Neural cell (in vitro differentiated cells): ENCODE data around the gene ROBO3. TPM values are rescaled to one million over a fixed set of nuclear protein-coding genes. Genes with fewer than 3 reads are reported as not detected.
A peak's percentile ranks its signal among the peaks of the same experiment; 100 is the strongest.

Source experiments
- H2AFZ ChIP-seq: fragments of 200-600, 300-800 bp; sonication (generic), shearing (Covaris generic); 2 replicates; pipeline ENCODE4 v1.6.0; 2014; ENCODE audit warnings: low read depth, mild to moderate bottlenecking, antibody characterized with exemption, low read length, moderate library complexity
- H3F3A ChIP-seq: fragments of 200-600 bp; shearing (Covaris generic); 2 replicates; pipeline ENCODE4 v1.6.1; 2016; ENCODE audit warnings: mild to moderate bottlenecking, moderate library complexity, mixed read lengths, antibody characterized with exemption, low read length; ENCODE audit not compliant: insufficient read depth, poor library complexity, severe bottlenecking
- H3K27ac ChIP-seq: fragments of 200-600, 300-800 bp; sonication (generic), shearing (Covaris generic); 2 replicates; pipeline ENCODE4 v1.5.1; 2014; ENCODE audit warnings: mild to moderate bottlenecking, low read length, moderate library complexity
- H3K27me3 ChIP-seq: fragments of 300-800, 200-600 bp; sonication (generic), shearing (Covaris generic); 2 replicates; pipeline ENCODE4 v1.6.0; 2014; ENCODE audit warnings: mild to moderate bottlenecking, low read depth, low read length, moderate library complexity; ENCODE audit not compliant: insufficient read depth
- H3K36me3 ChIP-seq: fragments of 300-800, 200-600 bp; sonication (generic), shearing (Covaris generic); 2 replicates; pipeline ENCODE4 v1.5.1; 2014; ENCODE audit warnings: mild to moderate bottlenecking, antibody characterized with exemption, low read length, moderate library complexity; ENCODE audit not compliant: insufficient read depth
- H3K4me2 ChIP-seq: fragments of 300-800, 200-600 bp; sonication (generic), shearing (Covaris generic); 2 replicates; pipeline ENCODE4 v1.6.0; 2014; ENCODE audit warnings: mild to moderate bottlenecking, low read length
- H3K4me3 ChIP-seq: fragments of 300-800, 200-600 bp; sonication (generic), shearing (Covaris generic); 2 replicates; pipeline ENCODE4 v1.5.1; 2014; ENCODE audit warnings: mild to moderate bottlenecking, low read length, moderate library complexity
- H3K79me2 ChIP-seq: fragments of 200-600 bp; shearing (Covaris generic); replicated peaks from 2 replicates; pipeline ENCODE4 v1.6.0; 2014; ENCODE audit warnings: mild to moderate bottlenecking, low read length, moderate library complexity; ENCODE audit not compliant: insufficient read depth
- H3K9ac ChIP-seq: fragments of 300-800, 200-600 bp; sonication (generic), shearing (Covaris generic); 2 replicates; pipeline ENCODE4 v1.6.1; 2016; ENCODE audit warnings: mild to moderate bottlenecking, low read length, mixed read lengths
- H3K9me2 ChIP-seq: fragments of 200-600 bp; shearing (Covaris generic); 2 replicates; pipeline ENCODE4 v1.6.1; 2016; ENCODE audit warnings: mild to moderate bottlenecking, low read length, mixed read lengths; ENCODE audit not compliant: insufficient read depth
- H3K9me3 ChIP-seq: fragments of 200-600, 300-800 bp; sonication (generic), shearing (Covaris generic); 2 replicates; pipeline ENCODE4 v1.6.1; 2016; ENCODE audit warnings: mild to moderate bottlenecking, mixed run types, low read length, moderate library complexity, mixed read lengths
- H4K20me1 ChIP-seq: fragments of 200-600 bp; shearing (Covaris generic); 2 replicates; pipeline ENCODE4 v1.6.1; 2016; ENCODE audit warnings: mild to moderate bottlenecking, mixed run types; ENCODE audit not compliant: insufficient read depth
- EP300 ChIP-seq: fragments of 450-650 bp; conservative IDR thresholded peaks from 2 replicates; pipeline ENCODE4 v1.6.1; 2014; ENCODE audit warnings: antibody characterized with exemption, mild to moderate bottlenecking, moderate library complexity; ENCODE audit not compliant: poor library complexity, severe bottlenecking
- EZH2 ChIP-seq: fragments of 200-600, 300-800 bp; shearing (Covaris generic), sonication (generic); IDR thresholded peaks from 2 replicates; pipeline ENCODE4 v1.6.1; 2014; ENCODE audit warnings: antibody characterized with exemption, low read length, borderline replicate concordance, mild to moderate bottlenecking; ENCODE audit not compliant: insufficient read depth, poor library complexity, severe bottlenecking
- MXI1 ChIP-seq: fragments of 450-650 bp; conservative IDR thresholded peaks from 2 replicates; pipeline ENCODE4 v1.6.1; 2014; ENCODE audit warnings: antibody characterized with exemption, mild to moderate bottlenecking; ENCODE audit not compliant: poor library complexity, severe bottlenecking
- POLR2AphosphoS5 ChIP-seq: IDR thresholded peaks from 2 replicates; pipeline ENCODE4 v1.6.1; 2012
- RAD21 ChIP-seq: fragments of 450-650 bp; conservative IDR thresholded peaks from 2 replicates; pipeline ENCODE4 v1.6.1; 2014; ENCODE audit warnings: antibody characterized with exemption, mild to moderate bottlenecking, moderate library complexity
- SMC3 ChIP-seq: fragments of 450-650 bp; conservative IDR thresholded peaks from 2 replicates; pipeline ENCODE4 v1.6.1; 2014; ENCODE audit warnings: antibody characterized with exemption, mild to moderate bottlenecking, moderate library complexity; ENCODE audit not compliant: poor library complexity
- TAF1 ChIP-seq: IDR thresholded peaks from 2 replicates; pipeline ENCODE4 v1.6.1; 2012; ENCODE audit warnings: low read depth
- polyA plus RNA-seq: library from polyadenylated mRNA; depleted of rRNA; stranded (reverse); fragments of >200 nt; gene quantifications from 2 replicates; pipeline ENCODE4 v1.2.3, GENCODE V29; 2014
- TF ChIP-seq, protein P1 (sequence below): IDR thresholded peaks from 2 replicates; pipeline ENCODE4 v1.6.1; 2012; ENCODE audit warnings: borderline replicate concordance
- TF ChIP-seq, protein P2 (sequence below): fragments of 450-650 bp; IDR thresholded peaks from 2 replicates; pipeline ENCODE4 v1.5.1; 2014; ENCODE audit warnings: antibody characterized with exemption, mild to moderate bottlenecking, moderate library complexity; ENCODE audit not compliant: poor library complexity, severe bottlenecking

Gene ROBO3
- polyA plus RNA-seq, 1 donor from 2014 or later = 12.8 TPM

DNA sequence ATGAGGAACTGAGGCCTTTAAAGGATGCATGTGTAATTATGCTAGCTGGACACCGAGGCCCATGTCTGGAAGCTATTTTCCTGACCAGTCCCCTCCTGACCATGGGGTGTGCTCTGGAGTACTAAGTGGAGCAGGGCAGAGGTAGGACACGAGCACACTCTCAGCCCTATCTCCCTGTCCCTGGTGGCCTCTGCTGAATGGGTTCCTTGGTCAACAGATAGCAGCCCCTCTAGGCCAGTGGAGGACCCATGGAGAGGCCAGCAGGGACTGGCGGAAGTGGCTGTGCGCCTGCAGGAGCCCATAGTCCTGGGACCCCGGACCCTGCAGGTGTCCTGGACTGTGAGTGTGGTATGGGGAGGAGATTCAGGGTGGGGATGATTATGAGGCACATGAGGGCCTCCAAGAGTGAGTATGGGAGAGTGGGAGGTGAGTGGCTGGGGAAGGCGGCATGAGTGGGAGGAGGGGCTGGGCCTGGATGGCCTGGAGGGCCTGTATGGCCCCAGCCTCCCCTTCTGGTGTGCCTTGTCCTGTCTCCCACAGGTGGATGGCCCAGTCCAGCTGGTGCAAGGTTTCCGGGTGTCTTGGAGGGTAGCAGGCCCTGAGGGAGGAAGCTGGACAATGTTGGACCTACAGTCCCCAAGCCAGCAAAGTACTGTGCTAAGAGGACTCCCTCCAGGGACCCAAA, 9.5 kb downstream of the ROBO3 start:
- no peak for TF ChIP-seq TAF1
- no peak for TF ChIP-seq EZH2
- TF ChIP-seq, protein P1, sequence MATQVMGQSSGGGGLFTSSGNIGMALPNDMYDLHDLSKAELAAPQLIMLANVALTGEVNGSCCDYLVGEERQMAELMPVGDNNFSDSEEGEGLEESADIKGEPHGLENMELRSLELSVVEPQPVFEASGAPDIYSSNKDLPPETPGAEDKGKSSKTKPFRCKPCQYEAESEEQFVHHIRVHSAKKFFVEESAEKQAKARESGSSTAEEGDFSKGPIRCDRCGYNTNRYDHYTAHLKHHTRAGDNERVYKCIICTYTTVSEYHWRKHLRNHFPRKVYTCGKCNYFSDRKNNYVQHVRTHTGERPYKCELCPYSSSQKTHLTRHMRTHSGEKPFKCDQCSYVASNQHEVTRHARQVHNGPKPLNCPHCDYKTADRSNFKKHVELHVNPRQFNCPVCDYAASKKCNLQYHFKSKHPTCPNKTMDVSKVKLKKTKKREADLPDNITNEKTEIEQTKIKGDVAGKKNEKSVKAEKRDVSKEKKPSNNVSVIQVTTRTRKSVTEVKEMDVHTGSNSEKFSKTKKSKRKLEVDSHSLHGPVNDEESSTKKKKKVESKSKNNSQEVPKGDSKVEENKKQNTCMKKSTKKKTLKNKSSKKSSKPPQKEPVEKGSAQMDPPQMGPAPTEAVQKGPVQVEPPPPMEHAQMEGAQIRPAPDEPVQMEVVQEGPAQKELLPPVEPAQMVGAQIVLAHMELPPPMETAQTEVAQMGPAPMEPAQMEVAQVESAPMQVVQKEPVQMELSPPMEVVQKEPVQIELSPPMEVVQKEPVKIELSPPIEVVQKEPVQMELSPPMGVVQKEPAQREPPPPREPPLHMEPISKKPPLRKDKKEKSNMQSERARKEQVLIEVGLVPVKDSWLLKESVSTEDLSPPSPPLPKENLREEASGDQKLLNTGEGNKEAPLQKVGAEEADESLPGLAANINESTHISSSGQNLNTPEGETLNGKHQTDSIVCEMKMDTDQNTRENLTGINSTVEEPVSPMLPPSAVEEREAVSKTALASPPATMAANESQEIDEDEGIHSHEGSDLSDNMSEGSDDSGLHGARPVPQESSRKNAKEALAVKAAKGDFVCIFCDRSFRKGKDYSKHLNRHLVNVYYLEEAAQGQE = no peak
- TF ChIP-seq, protein P2, sequence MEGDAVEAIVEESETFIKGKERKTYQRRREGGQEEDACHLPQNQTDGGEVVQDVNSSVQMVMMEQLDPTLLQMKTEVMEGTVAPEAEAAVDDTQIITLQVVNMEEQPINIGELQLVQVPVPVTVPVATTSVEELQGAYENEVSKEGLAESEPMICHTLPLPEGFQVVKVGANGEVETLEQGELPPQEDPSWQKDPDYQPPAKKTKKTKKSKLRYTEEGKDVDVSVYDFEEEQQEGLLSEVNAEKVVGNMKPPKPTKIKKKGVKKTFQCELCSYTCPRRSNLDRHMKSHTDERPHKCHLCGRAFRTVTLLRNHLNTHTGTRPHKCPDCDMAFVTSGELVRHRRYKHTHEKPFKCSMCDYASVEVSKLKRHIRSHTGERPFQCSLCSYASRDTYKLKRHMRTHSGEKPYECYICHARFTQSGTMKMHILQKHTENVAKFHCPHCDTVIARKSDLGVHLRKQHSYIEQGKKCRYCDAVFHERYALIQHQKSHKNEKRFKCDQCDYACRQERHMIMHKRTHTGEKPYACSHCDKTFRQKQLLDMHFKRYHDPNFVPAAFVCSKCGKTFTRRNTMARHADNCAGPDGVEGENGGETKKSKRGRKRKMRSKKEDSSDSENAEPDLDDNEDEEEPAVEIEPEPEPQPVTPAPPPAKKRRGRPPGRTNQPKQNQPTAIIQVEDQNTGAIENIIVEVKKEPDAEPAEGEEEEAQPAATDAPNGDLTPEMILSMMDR = no peak
- TF ChIP-seq SMC3 = no peak
- TF ChIP-seq RAD21 = no peak
- TF ChIP-seq MXI1 = no peak
- no peak for TF ChIP-seq EP300
- TF ChIP-seq POLR2AphosphoS5 = no peak
- Histone ChIP-seq H3K4me2 (no peak overlapping the region), H2AFZ (no peak overlapping the region), H3K36me3 (no peaks in the 10 kb centered on the region), H3K27me3 (peaks cover 34% of the 10 kb centered on the region), H3K27ac (no peak overlapping the region), H4K20me1 (no peaks in the 10 kb centered on the region), H3K9me2 (no peaks in the 10 kb centered on the region), H3K4me3 (no peak overlapping the region), H3F3A (no peaks in the 10 kb centered on the region), H3K9ac (no peak overlapping the region), H3K79me2 (no peaks in the 10 kb centered on the region), H3K9me3 (no peaks in the 10 kb centered on the region)

DNA sequence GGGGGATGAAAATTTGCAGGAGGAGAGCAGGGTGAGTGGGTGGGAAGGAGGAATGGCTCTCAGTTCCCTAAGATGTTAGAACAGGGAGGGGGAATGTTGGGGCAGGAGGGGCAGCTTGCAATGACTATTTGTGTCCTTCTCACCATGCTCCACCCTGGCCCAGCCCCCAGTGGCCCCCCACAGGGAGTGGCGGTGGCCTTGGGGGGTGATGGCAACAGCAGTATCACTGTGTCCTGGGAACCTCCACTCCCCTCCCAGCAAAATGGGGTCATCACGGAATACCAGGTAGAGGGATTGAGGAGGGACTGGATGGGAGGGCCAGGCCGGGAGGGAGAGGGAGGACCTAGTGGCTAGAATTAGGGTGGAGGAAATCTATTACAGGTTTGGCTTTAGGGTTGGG, 10.2 kb downstream of the ROBO3 start:
- Histone ChIP-seq H3K36me3 (no peaks in the 10 kb centered on the region), H4K20me1 (no peaks in the 10 kb centered on the region), H2AFZ (peak overlapping the region; percentile 83), H3K9ac (peak overlapping the region; percentile 85), H3K4me2 (no peak overlapping the region), H3K9me3 (no peaks in the 10 kb centered on the region), H3K4me3 (peak overlapping the region; percentile 81), H3F3A (no peaks in the 10 kb centered on the region), H3K79me2 (no peaks in the 10 kb centered on the region), H3K27ac (no peak overlapping the region), H3K9me2 (no peaks in the 10 kb centered on the region), H3K27me3 (peaks cover 27% of the 10 kb centered on the region)
- TF ChIP-seq TAF1 (no peak), EP300 (no peak), RAD21 (no peak), SMC3 (no peak)
- TF ChIP-seq, protein P2 = no peak
